ENCODE data around the gene ENKUR.

Gene ENKUR

GRCh38 chr10:25018703-25019102 is 2.7 kb upstream of the ENKUR start:
- Histone ChIP-seq H3K27ac (ENCODE audit: low read depth, low read length, poor library complexity, severe bottlenecking) (no peak overlapping the region), H3K27me3 (ENCODE audit: insufficient read depth, low read length) (no peaks in the 10 kb centered on the region), H4K20me1 (ENCODE audit: insufficient read depth, low read length) (no peaks in the 10 kb centered on the region), H3K79me2 (ENCODE audit: insufficient read depth, low read length) (no peaks in the 10 kb centered on the region), H3K36me3 (ENCODE audit: insufficient read depth, low read length) (no peaks in the 10 kb centered on the region), H3K4me2 (ENCODE audit: low read length) (no peak overlapping the region), H2AFZ (ENCODE audit: low read length) (no peak overlapping the region), H3F3A (ENCODE audit: insufficient read depth, low read length) (no peaks in the 10 kb centered on the region), H3K9ac (ENCODE audit: low read length) (no peak overlapping the region), H3K9me2 (ENCODE audit: low read depth, low read length) (no peaks in the 10 kb centered on the region), H3K4me1 (ENCODE audit: insufficient read depth, low read length, severe bottlenecking) (peaks cover 10% of the 10 kb centered on the region), H3K4me3 (ENCODE audit: low read depth, low read length, poor library complexity, severe bottlenecking) (no peak overlapping the region), H3K9me3 (ENCODE audit: low read length) (no peaks in the 10 kb centered on the region)
- TF ChIP-seq CTCF (IDR thresholded peaks at IDR 0.05; ENCODE audit: low read length) (no peak), EZH2 (IDR thresholded peaks at IDR 0.05; ENCODE audit: borderline replicate concordance, low read length) (no peak)

GRCh38 chr10:25017661-25018060 is 1.7 kb upstream of the ENKUR start:
- Histone ChIP-seq H3K9me3 (ENCODE audit: low read length) (no peaks in the 10 kb centered on the region), H3K4me3 (ENCODE audit: low read depth, low read length, poor library complexity, severe bottlenecking) (no peak overlapping the region), H3K36me3 (ENCODE audit: insufficient read depth, low read length) (no peaks in the 10 kb centered on the region), H3K4me2 (ENCODE audit: low read length) (no peak overlapping the region), H2AFZ (ENCODE audit: low read length) (no peak overlapping the region), H3K27ac (ENCODE audit: low read depth, low read length, poor library complexity, severe bottlenecking) (no peak overlapping the region), H3K79me2 (ENCODE audit: insufficient read depth, low read length) (no peaks in the 10 kb centered on the region), H3F3A (ENCODE audit: insufficient read depth, low read length) (no peaks in the 10 kb centered on the region), H3K9ac (ENCODE audit: low read length) (no peak overlapping the region), H4K20me1 (ENCODE audit: insufficient read depth, low read length) (no peaks in the 10 kb centered on the region), H3K27me3 (ENCODE audit: insufficient read depth, low read length) (no peaks in the 10 kb centered on the region), H3K9me2 (ENCODE audit: low read depth, low read length) (no peaks in the 10 kb centered on the region), H3K4me1 (ENCODE audit: insufficient read depth, low read length, severe bottlenecking) (peaks cover 10% of the 10 kb centered on the region)
- TF ChIP-seq CTCF (IDR thresholded peaks at IDR 0.05; ENCODE audit: low read length): no peak
- no peak for TF ChIP-seq EZH2 (IDR thresholded peaks at IDR 0.05; ENCODE audit: borderline replicate concordance, low read length)

GRCh38 chr10:25017154-25017590 is 1.2 kb upstream of the ENKUR start:
- Histone ChIP-seq H3F3A (ENCODE audit: insufficient read depth, low read length) (no peaks in the 10 kb centered on the region), H3K4me3 (ENCODE audit: low read depth, low read length, poor library complexity, severe bottlenecking) (peak overlapping the region; percentile 46), H3K27me3 (ENCODE audit: insufficient read depth, low read length) (no peaks in the 10 kb centered on the region), H2AFZ (ENCODE audit: low read length) (no peak overlapping the region), H3K9ac (ENCODE audit: low read length) (no peak overlapping the region), H3K79me2 (ENCODE audit: insufficient read depth, low read length) (no peaks in the 10 kb centered on the region), H3K36me3 (ENCODE audit: insufficient read depth, low read length) (no peaks in the 10 kb centered on the region), H3K9me2 (ENCODE audit: low read depth, low read length) (no peaks in the 10 kb centered on the region), H4K20me1 (ENCODE audit: insufficient read depth, low read length) (no peaks in the 10 kb centered on the region), H3K27ac (ENCODE audit: low read depth, low read length, poor library complexity, severe bottlenecking) (no peak overlapping the region), H3K4me2 (ENCODE audit: low read length) (peak overlapping the region; percentile 41), H3K9me3 (ENCODE audit: low read length) (no peaks in the 10 kb centered on the region), H3K4me1 (ENCODE audit: insufficient read depth, low read length, severe bottlenecking) (peaks cover 10% of the 10 kb centered on the region)
- TF ChIP-seq EZH2 (IDR thresholded peaks at IDR 0.05; ENCODE audit: borderline replicate concordance, low read length): no peak
- TF ChIP-seq CTCF (IDR thresholded peaks at IDR 0.05; ENCODE audit: low read length): no peak

All from OCI-LY1 (cell line).